Keratinocyte (primary cell): ENCODE results near the gene RRP1B. TPM values are rescaled to one million over a fixed set of nuclear protein-coding genes. Genes with fewer than 3 reads are reported as not detected.

Source experiments
- DNase-seq: peaks from one replicate; pipeline ENCODE4 v3.0.0-alpha.2; 2011; ENCODE audit warnings: low read depth, missing footprints, low spot score
- FAIRE-seq: peaks from 2 replicates; lab custom pipeline; 2011; peaks lifted over from hg19 to GRCh38; lab: Jason Lieb, UNC
- H2AFZ ChIP-seq: 2 replicates; pipeline ENCODE4 v1.6.0; 2012; ENCODE audit warnings: low read length, control low read depth, inconsistent platforms; ENCODE audit not compliant: control insufficient read depth
- H3K27ac ChIP-seq: 2 replicates; pipeline ENCODE4 v1.5.1; 2011; ENCODE audit warnings: low read length; ENCODE audit not compliant: control insufficient read depth, insufficient read depth
- H3K27me3 ChIP-seq: 3 replicates; pipeline ENCODE4 v1.6.0; 2011; ENCODE audit warnings: low read length; ENCODE audit not compliant: control insufficient read depth, insufficient read depth; ENCODE audit errors: extremely low read depth
- H3K36me3 ChIP-seq, 2 experiments: 2 replicates in 1 of 2; 3 replicates in 1 of 2; pipeline ENCODE4 v1.5.1; 2011; ENCODE audit warnings: low read length in 2 of 2, mild to moderate bottlenecking in 1 of 2; ENCODE audit not compliant: control insufficient read depth in 2 of 2, insufficient read depth in 2 of 2; ENCODE audit errors: extremely low read depth in 1 of 2
- H3K4me1 ChIP-seq: 3 replicates; pipeline ENCODE4 v1.5.1; 2011; ENCODE audit warnings: low read length; ENCODE audit not compliant: control insufficient read depth, insufficient read depth; ENCODE audit errors: extremely low read depth
- H3K4me2 ChIP-seq: 3 replicates; pipeline ENCODE4 v1.6.0; 2011; ENCODE audit warnings: low read depth, low read length; ENCODE audit not compliant: control insufficient read depth, insufficient read depth; ENCODE audit errors: extremely low read depth
- H3K4me3 ChIP-seq, 3 experiments: fragments of 200-600 bp in 1 of 3; sonication (generic) in 1 of 3; 2 replicates in 2 of 3; 3 replicates in 1 of 3; pipeline ENCODE4 v1.5.1; 2011 to 2016; ENCODE audit warnings: low read length in 3 of 3, mild to moderate bottlenecking in 3 of 3, control low read depth in 2 of 3, inconsistent platforms in 1 of 3, low read depth in 1 of 3, mixed read lengths in 1 of 3, mixed run types in 1 of 3, moderate library complexity in 1 of 3; ENCODE audit not compliant: control insufficient read depth in 2 of 3, insufficient read depth in 2 of 3; ENCODE audit errors: extremely low read depth in 1 of 3
- H3K79me2 ChIP-seq: 2 replicates; pipeline ENCODE4 v1.6.0; 2012; ENCODE audit warnings: low read length; ENCODE audit not compliant: control insufficient read depth, insufficient read depth
- H3K9ac ChIP-seq: 3 replicates; pipeline ENCODE4 v1.6.0; 2011; ENCODE audit warnings: low read length; ENCODE audit not compliant: control insufficient read depth, insufficient read depth; ENCODE audit errors: extremely low read depth
- H3K9me1 ChIP-seq: 3 replicates; pipeline ENCODE4 v1.6.0; 2011; ENCODE audit warnings: low read length; ENCODE audit not compliant: control insufficient read depth, insufficient read depth; ENCODE audit errors: extremely low read depth
- H3K9me3 ChIP-seq: 2 replicates; pipeline ENCODE4 v1.5.1; 2012; ENCODE audit warnings: low read depth, low read length; ENCODE audit not compliant: control insufficient read depth
- H4K20me1 ChIP-seq: 3 replicates; pipeline ENCODE4 v1.6.0; 2011; ENCODE audit warnings: low read length; ENCODE audit not compliant: control insufficient read depth, insufficient read depth; ENCODE audit errors: extremely low read depth
- CTCF ChIP-seq, 3 experiments: IDR thresholded peaks in 1 of 3; conservative IDR thresholded peaks in 1 of 3; optimal IDR thresholded peaks in 1 of 3; 2 replicates in 2 of 3; 3 replicates in 1 of 3; pipeline versions ENCODE3 to v1.5.1; 2011; ENCODE audit warnings: low read length in 3 of 3, mild to moderate bottlenecking in 3 of 3, moderate library complexity in 2 of 3, control low read depth in 1 of 3, inconsistent platforms in 1 of 3; ENCODE audit not compliant: insufficient read depth in 2 of 3; ENCODE audit errors: extremely low read depth in 1 of 3
- EZH2 ChIP-seq: IDR thresholded peaks from one replicate; pipeline ENCODE4 v1.6.1; 2012; ENCODE audit warnings: inconsistent platforms, mild to moderate bottlenecking, low read length, moderate library complexity
- dilution Hi-C: fragments of 300-500 bp; cut with MboI; formaldehyde crosslinking; loops from one replicate; pipeline ENCODE4 v1.7.0; 2020; ENCODE audit warnings: low sequenced_read_pairs; ENCODE audit not compliant: extremely low pct_ligation_motif_present
- polyA plus RNA-seq, 5 experiments: library from polyadenylated mRNA; depleted of rRNA in 3 of 5; stranded (reverse) in 3 of 5; stranded (forward) in 1 of 5; unstranded in 1 of 5; fragments of >200 nt; gene quantifications; 1 replicate in 1 of 5; 2 replicates in 3 of 5; 3 replicates in 1 of 5; pipeline versions ENCODE4 v1.2.1 to v1.2.3, GENCODE V29; 2011 to 2012; ENCODE audit warnings: missing spikeins in 2 of 5, low read depth in 1 of 5, low replicate concordance in 1 of 5

The RRP1B gene
- polyA plus RNA-seq, 1 donor (not counting 4 experiments of a cell fraction or from before 2014, with no cell fraction given), result 19.8 TPM

- DNase-seq (no peak), FAIRE-seq (no peak)
- Histone ChIP-seq H3K9ac (no peak overlapping the region), H4K20me1 (no peaks in the 10 kb centered on the region), H3K79me2 (no peaks in the 10 kb centered on the region), H2AFZ (no peak overlapping the region), H3K4me1 (peaks cover 3% of the 10 kb centered on the region), H3K4me2 (no peak overlapping the region), H3K27ac (no peak overlapping the region), H3K36me3 (no peaks in the 10 kb centered on the region), H3K9me1 (no peaks in the 10 kb centered on the region), H3K27me3 (no peaks in the 10 kb centered on the region), H3K4me3 (no peak overlapping the region), H3K9me3 (no peaks in the 10 kb centered on the region)
- TF ChIP-seq CTCF (optimal IDR thresholded peaks at IDR 0.05 in 1 of 3, IDR thresholded peaks at IDR 0.05 in 1 of 3, conservative IDR thresholded peaks at IDR 0.05 in 1 of 3; ENCODE audit: extremely low read depth in 1 of 3, insufficient read depth in 2 of 3, low read length in 3 of 3), result no peak
- no peak for TF ChIP-seq EZH2
- dilution Hi-C loops, result no loop called here
Measured at GRCh38 chr21:43631411-43632107, 27.8 kb upstream of the RRP1B start.

- no peaks in the 10 kb centered on the region for H3K9me3 ChIP-seq
- H3K9me1 ChIP-seq, result no peaks in the 10 kb centered on the region
- H3K79me2 ChIP-seq, result no peaks in the 10 kb centered on the region
- no peak for TF ChIP-seq CTCF (optimal IDR thresholded peaks at IDR 0.05 in 1 of 3, IDR thresholded peaks at IDR 0.05 in 1 of 3, conservative IDR thresholded peaks at IDR 0.05 in 1 of 3; ENCODE audit: extremely low read depth in 1 of 3, insufficient read depth in 2 of 3, low read length in 3 of 3)
- TF ChIP-seq EZH2, result no peak
- H2AFZ ChIP-seq, result no peak overlapping the region
- H3K4me3 ChIP-seq, result no peak overlapping the region
- no peaks in the 10 kb centered on the region for H4K20me1 ChIP-seq
- DNase-seq (no peak), FAIRE-seq (no peak)
- H3K27me3 ChIP-seq, result no peaks in the 10 kb centered on the region
- dilution Hi-C loops, result no loop called here
- H3K27ac ChIP-seq, result no peak overlapping the region
- H3K4me2 ChIP-seq, result no peak overlapping the region
- peaks cover 3% of the 10 kb centered on the region for H3K4me1 ChIP-seq
- H3K9ac ChIP-seq, result no peak overlapping the region
- no peaks in the 10 kb centered on the region for H3K36me3 ChIP-seq
Measured at GRCh38 chr21:43632373-43632905, 26.9 kb upstream of the RRP1B start.
